Activated gamma-delta T cell treated with anti-CD3 and anti-CD28 coated beads, Interleukin-2, amount 50 U/mL, for 16 hours (primary cell): ENCODE measurements around the gene DSTN.

Experiments
- DNase-seq: peaks from one replicate; pipeline ENCODE4 v3.0.0-alpha.2; 2020; ENCODE audit warnings: low read depth

The DSTN gene

DNA sequence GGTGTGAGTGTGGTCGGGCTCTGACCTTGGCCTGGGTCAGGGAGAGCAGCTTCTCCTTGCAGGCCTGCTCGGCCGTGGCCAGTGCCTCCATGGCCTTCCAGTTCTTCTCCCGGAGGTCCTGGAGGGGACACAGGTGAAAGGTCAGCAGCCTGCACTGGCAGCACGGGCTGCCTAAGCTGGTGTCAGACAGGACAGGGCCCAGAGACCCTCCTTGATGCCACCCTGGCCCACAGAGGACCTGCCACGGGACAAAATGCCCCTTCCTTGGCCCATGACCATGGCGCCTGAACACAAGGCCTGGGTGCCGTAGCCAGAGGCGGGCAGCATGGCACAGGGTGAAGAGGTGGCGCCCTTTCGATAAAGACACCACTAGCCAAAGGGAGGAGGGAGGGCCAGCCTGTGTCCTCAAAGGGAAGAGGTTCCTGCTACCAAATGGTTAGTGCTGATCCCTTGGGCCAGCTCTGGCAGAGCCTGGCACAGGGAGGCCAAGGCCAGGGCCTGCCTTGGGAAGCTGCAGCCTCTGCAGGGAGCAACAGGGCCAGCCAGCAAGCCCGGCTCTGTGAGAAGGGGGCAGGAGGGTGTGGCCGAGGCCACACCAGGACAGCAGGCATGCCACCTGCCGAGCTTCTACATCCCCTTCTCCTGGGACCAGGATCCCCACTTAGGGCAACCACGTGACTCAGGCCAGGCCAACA lies 54.8 kb downstream of the DSTN start:
- no peak for DNase-seq

DNA sequence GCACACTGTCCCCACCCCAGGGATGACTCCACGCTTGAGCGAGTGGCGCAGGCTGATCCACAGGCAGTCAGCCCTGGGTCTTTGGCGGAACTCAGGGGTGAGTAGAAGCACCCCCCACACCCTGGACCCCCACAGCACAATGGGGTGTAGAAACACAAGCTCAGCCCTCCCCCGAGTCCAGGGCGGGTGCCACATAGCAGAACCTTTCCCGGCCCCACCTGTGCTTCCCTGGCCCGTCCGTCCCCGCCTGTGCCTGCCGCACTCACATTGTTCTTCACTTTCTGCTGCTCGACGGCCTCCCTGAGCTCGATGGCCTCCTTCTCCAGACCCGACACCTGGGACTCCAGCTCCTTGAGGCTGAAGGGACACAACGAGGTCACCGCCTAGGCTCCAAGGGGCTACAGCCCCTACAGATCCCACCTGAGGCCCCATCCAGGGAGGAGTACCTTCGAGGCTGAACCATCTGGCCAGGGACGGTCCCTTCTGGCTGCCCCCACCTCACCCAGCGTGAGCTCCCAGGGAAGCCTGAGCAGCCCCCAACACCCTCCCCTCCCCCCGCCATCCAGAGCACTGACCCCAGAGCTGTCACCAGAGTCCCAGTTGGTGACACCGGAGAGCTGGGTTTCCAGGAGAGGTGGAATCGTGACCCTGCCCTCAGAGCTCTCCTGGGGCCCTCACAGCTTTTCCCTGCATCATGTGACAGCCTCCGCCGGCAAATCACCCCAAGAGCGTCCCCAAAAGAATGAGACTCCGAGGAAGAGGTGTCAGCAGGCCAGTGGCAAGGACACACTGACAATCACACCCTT lies 55.6 kb downstream of the DSTN start:
- no peak for DNase-seq

DNA sequence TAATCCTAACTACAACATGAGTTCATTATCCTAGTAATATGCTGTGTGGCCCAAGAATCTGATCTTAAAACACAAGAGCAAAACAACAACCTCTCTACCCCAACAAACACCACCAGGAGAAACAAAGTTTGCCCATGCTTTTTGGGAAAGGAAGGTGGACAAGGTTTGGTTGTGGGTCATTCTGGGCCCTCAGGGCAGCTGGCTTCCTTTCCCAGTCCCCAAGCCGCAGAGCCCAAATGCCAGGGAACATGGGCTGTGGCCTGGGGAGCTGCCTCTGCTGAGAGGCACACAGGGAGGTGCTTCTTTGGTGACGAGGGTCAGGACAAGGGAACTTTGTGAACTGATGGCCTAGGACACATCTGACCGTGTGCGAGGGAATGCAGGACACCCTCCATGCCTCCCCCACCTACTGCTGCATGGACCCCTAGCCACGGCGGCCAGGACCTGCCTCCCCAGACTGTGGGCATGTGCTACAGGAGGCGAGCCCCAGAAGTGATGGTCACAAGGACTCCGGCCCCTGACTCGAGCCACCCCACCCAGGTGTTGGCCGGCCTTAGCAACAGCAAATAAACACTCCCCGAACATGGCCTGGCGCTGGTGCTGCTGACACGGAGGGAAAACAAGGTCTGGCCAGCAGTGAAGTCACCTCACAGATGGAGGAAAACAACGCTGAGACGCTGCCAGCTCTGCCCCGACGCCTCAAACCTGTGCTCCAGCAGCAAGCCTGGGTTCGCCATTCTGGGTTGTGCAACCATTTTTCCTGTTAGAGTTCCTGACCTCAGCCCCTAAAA lies 56.5 kb downstream of the DSTN start:
- no peak for DNase-seq

DNA sequence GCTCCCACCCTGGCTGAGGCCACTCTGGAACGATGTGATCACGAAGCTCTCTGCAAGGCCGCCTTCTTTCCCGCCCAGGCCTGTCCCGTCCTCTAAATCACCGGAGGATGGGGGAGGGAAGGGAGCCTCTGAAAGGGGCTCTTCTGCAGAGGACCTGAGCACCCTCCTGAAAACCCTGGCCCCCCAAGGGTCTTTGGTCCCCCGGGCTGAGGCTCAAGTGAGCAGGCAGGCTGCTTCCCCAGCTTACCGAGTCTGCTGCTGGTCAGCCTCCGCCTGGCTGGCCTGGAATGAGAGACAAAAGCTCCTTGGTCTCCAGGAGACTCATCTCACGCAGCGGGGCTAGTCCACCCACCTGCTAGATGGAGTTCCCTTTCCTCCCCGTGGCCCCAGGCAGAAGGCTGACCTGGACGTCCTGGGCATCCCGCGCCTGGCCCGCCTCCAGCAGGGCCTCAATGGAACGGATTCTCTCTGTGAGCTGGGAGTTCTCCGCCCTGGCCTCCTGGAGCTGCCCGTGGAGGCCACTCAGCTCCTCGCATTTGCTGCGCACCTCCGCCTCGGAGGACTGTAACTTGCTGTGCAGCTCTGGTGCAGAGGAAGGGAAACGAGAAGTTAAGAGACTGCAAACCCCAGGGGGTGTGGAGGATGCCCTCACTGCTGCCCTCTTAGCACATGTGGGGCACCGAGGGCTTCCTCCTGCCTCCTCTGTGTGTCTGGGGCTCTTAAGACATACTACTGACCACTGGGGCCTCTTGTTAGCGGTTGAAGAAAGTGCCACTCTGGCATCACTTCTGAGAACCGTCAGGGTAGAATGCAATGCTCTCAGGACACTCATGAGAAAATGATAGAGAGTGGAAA lies 57.5 kb downstream of the DSTN start:
- no peak for DNase-seq

DNA sequence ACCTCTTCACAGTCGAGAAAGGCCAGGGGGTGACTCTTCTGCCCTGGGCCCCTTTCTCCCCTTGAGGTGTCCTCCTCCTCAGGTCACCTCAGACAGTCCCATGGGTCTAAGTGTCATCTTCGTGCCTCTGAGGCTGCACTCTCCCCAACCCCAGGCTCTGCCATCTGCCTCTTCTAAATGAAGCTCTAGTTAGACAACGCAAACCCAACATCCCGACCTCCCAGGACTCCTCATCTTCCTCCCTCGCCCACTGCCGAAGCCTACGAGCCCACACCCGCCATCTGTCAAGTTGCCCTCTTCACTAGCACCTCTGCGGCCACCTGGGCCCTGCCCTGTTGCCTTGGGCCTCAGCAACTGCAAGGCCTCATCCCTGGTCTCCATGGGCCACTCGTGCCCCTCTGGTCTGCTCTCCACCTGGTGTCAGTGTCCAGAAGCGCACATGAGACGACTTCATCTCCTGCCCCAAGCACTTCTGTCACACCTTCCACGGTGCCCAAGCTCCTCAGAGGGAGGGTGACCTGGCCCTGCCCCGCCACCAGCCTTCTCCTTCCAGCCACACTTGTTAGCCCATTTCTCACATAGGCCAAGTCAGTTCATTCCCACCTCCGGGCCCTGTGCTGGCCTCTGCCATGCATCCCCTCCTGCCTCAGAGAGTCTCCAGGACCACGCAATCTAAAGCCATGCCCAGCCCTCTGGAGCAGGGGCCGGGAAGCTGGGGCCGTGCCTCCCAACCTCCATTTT lies 58.4 kb downstream of the DSTN start:
- no peak for DNase-seq

DNA sequence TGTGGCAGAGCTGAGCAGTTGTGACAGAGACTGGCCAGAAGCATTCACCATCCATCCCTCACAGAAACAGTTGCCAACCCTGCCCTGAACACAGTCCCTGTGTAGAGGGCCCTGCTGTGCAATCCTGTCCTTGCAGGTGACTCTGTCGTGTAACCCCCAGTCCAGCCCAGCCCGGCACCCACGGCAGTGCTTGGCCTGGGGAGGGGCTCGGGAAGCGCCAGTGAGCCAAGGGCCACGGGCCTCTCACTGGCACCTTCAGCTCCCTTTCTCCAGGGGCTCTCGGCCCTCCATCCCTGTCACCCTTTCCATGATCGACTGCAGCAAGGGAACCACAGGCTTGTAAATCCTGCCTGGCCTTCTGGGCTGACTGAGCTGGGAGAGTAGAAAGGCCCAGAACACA lies 59.1 kb downstream of the DSTN start:
- no peak for DNase-seq

DNA sequence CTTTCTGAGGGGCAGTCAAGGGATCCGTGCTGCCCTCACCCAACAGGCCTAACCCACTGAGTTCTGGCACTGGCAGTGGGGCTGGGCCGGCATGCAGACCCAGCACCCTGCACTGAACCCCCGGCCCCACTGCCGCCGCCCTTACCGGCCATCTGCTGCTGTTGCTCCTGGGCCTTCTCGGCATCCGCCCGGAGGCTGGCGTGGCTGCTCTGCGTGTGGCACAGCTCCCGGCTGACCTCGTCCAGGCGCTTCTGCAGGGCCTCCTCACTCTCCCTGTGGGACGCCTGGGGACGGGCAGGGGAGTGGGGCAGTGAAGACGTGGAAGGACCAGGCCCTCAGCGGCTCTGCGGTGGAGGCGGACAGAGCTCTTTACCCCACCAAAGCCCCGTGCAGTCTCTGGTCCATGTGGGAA lies 59.8 kb downstream of the DSTN start:
- no peak for DNase-seq

DNA sequence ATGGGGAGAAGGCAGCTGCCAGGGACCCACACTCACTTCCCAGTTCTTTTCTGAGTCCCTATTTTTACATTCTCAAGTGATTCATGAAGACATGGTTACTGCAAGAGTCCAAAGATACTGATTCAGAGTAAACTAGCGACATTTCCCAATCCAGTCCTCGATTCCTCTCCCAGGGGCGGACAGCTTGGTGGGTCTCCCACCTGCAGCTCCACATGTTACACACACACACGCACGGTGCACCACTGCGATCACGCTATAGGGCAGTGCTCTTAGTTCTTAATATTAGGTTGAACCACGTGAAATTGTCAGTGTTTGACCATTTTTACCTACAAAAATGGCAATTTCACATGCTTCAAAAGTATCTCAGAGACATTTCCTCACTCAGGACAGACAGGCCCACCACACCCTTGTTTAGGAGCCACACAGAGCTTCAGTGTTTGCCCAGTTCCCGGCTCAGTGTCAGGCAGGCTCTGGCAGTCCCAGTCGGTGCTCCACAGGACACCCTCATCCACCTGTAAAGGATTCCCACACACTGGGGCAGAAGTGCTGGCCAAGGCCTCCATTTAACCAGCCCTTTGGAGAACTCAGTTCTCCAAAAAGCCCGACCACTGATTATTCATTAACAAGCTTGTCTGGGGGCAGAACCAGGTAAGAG lies 60.4 kb downstream of the DSTN start:
- no peak for DNase-seq

DNA sequence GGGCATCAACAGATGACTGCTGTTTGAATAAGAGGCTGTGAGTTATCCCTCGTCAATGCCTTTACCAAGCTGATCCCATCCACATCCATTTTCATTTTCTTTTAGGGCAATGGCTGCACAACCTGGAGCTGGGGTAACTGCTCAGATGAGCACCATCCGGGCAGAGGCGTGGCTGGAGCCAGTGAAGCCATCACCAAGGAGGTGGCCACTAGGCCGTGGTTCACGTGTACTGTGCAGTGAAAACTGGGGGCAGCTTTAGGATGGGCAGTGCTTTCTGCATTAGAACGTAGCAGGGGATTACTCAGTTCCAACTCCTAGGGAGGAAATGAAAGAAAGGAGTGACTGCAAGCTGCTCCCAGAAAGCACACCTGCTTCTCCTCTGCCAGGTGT lies 60.9 kb downstream of the DSTN start:
- no peak for DNase-seq

DNA sequence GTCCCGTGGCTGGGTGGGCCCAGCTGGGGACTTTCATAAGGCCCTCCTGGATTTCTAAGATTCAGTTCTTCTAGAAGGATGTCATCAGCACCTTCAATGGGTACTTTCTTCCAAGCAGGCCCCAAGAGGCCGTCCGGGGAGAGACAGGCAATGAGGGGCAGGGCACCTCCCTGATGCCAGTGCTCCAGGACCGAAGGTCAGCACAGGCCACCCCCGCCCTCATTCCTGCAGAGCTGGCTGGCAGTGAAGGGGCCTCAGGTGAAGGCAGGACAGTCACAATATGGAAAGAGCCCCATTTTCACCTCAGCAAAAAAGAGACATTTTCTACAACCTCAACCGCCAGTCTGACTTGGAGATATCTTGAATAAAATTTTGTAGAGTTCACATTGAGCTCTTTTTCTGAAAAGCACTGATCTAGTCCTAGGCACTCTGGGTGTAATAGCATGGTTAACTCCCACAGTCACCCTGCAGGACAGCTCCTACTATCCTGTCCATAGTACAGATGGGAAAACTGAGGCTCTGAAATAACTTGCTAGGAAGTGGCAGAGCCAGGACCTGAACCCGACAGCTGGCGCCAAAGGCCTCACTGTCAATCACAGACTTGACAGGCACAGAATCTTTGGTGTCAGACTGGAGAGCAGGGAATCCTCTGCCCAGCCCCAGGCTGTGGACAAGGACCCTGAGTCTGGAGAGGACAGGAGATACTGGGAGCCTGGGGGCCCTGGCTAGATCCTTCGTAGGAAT lies 61.9 kb downstream of the DSTN start:
- DNase-seq, result no peak

DNA sequence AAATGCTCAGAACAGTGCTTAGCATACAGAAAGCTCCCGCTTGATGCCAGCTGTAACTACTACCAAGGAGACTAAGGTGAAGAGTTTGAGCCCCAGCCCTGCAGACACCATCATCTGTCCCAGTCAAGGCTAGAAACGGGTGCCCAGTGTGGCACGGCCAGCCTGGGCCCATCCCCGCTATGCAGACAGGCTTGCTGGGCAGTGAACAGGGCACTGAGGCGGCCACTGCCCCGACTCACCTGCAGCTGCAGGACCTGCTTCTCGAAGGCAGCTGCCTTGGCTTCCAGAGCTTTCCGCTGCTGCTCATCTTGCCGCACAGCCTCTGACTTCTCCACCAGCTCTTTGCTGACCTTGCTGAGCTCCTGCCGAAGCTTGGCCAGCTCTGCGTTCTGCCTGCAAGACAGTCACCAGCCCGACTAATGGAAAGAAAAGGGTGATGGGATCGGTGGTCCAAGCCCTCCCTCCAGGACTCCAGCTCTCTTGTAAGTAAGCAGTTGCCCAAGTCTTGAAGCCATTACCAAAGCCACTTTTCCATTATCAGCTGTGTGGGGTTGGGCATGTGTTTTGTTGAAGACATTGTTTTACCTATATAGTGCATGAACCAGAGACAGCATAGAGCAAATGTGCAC lies 63.5 kb downstream of the DSTN start:
- DNase-seq, result no peak

DNA sequence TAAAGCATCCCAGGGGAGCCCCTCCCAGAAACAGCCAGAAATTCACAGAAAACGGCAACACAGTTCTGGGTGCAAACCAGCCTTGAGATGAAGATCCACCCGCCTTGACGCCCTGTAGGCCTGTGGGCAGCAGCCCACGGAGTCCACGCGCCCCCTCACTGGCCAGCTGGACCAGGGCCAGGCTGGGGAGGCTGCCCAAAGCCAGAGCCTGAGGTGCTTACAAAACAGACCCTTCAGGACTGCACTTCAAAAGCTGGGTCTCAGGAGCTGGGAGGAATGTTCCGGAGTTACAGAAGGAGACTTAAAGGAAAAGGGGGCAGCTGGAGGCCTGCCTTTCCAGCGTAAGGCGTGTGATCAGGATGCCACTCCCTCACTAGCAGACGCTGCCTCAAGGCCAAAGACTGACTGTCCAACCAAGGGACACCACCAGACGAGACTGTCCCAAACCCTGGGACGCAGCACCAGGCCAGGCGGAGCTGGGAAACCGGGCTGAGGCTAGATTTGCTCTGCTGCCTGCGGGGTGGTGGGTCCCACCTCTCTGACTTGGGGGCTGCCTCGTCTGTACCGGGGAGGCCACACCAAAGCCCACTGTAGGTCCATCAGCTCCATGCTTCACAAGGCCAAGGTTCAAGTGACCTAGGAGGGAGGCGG lies 64.1 kb downstream of the DSTN start:
- DNase-seq, result no peak

DNA sequence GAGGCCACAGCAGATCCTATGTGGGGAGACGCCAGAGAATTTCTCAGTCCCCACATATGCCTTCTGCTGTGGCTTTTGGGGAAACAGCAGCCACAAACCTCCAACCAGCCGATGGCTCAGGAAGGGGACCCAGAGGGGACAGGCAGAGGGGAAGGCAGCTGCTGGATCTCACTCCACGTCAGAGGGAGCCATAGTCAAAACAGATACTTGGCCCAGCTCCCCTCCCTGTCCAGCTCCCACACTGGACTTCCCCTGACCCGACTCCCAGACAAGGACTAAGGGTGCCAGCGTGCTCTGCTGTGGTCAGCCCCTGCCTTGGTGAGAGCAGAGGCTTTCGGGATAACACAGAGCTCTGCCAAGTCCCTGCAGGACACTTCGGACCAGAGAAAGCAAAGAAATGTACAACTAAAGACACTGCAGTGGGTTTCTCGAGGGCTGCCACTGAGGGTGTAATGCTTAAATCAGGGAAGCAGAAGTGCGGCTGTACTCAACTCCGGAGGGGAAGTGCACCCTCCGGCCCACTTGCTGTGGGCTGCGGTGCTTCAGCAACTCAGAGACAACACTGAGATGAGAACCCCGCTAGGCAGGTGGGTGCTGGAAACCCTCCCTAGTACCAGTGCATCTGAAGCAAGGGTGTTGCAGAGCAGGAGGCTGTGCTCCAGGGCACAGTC lies 64.9 kb downstream of the DSTN start:
- DNase-seq, result no peak

DNA sequence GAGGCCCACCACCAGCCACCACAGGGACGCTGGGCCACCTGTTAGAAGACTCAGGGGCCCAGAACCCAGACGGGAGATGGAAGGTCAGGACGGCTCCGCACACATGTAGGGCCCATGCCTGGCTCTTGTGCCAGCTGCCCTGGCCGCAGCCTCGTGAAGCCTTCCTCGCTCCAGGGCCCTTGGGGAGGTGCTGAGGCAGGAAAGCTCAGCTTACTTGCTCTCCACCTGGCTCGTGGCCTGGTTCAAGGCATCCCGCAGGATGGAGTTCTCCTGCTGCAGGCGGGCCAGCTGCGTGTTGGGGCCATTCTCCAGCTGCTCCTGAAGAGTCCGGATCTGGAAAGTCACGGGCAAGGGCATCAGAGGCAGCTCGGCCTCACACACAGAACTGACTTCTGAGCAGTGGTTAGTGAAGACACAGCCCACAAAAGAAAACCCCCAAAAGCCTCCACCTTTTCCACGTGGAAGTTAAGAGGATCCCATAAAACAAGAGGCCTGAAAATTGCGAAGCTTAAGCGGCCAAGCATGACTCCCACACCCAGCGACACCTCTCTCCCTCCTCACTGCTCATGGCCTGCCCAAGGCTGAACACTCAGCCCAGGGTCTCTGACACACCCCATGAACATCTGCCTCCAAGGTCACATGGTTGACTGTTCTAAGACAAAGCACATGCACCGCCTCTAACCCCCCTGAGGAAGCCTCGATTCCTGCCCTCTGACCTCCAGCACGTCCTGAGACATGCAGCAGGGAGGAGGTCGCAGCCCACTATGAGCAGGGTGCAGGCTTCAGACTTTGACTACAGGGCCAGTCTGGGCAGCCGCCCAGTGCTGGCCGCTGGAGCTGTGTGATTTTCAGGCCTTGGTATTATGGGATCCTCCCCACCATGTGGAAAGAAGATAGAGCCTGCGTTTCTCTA lies 65.7 kb downstream of the DSTN start:
- DNase-seq, result no peak

DNA sequence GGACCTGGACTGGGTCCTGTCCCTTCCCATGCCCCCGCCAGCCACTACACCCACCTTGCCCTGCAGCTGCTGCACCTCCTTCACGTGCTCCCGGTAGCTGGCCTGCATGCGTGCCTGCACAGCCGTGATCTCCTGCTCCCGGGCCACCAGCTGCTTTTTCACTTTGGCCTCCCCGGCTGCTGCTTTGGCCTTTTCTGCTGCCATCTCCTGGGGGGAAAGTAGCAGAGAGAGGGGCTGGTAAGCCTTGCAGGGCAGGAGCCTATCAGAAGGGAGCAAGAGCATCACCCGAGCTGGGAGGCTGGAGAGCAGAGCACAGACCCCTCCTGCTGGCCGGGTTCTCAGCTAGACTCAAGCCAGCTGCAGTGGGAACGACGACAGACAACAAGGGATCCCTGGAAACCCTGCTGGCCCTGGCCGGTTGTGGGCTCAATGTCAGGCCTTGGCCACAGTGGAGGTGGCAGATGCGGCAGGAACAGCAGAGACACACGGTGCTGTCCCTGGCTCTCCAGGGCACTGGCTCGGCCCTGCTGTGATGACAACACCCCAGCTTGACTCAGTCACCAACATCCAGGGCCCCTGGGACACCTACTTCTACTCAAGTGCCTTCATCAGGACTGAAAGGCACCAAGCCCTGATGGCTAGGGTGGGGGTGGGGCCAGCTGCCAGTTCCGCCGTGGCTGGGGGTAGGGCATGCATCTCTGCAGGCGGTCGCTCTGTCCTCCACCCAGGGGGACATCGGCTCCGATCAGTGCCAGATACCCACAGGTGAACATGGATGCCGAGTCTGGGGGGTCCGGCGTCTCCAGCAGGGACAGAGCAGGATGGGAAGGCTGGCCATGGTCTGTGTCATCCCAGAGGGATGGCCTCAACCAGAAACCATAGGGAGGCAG lies 66.9 kb downstream of the DSTN start:
- DNase-seq, result no peak

DNA sequence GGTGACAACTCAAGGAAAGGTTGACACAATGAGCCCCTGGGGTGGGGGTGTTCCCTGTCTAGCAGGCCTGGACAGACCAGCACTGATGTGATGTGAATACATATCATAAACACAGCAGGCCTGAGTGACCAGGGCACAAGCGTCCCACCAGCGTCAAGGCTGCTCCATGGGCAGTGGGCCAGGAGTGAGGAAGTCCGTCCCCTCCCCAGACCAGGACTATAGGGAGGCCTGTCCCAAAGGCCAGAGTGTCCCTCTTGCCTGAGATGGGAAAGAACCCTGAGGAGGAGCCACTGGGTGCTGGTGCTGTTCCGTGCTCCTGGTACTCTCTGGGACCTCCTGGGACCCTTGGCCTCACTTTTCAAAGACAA lies 67.5 kb downstream of the DSTN start:
- DNase-seq, result no peak
